Spinal cord (tissue), 10 donors: ENCODE measurements around the gene VWA2. TPM values are rescaled to one million over a fixed set of nuclear protein-coding genes. Genes with fewer than 3 reads are reported as not detected.

Experiments
- DNase-seq, 6 donors: peaks; one replicate each; pipeline versions ENCODE4 v3.0.0 to v3.0.0-alpha.2; 2013 to 2015; ENCODE audit warnings: low spot score in 6 of 6, low read depth in 4 of 6
- H3K27ac ChIP-seq: one replicate; pipeline ENCODE4 v1.5.1; 2013; ENCODE audit warnings: low read depth, low read length, control low read depth
- H3K27me3 ChIP-seq: one replicate; pipeline ENCODE4 v1.6.1; 2013; ENCODE audit warnings: low read length; ENCODE audit not compliant: control insufficient read depth, insufficient read depth
- H3K36me3 ChIP-seq: one replicate; pipeline ENCODE4 v1.6.1; 2013; ENCODE audit warnings: low read length; ENCODE audit not compliant: control insufficient read depth, insufficient read depth
- H3K4me1 ChIP-seq: one replicate; pipeline ENCODE4 v1.6.1; 2013; ENCODE audit warnings: low read length; ENCODE audit not compliant: control insufficient read depth, insufficient read depth
- H3K4me3 ChIP-seq: one replicate; pipeline ENCODE4 v1.5.1; 2013; ENCODE audit warnings: low read depth, low read length, control low read depth
- H3K9me3 ChIP-seq: one replicate; pipeline ENCODE4 v1.6.1; 2013; ENCODE audit warnings: low read length; ENCODE audit not compliant: control insufficient read depth, insufficient read depth
- WGBS: methylation state at CpG from one replicate; pipeline ENCODE4 v1.1.5; 2013; ENCODE audit warnings: missing lambda C conversion rate; ENCODE audit not compliant: insufficient coverage; 5-methylcytosine and 5-hydroxymethylcytosine counted together
- polyA plus RNA-seq, 2 donors: library from polyadenylated mRNA; unstranded; fragments of 120-200 nt; gene quantifications; one replicate each; pipeline ENCODE4 v1.2.1, GENCODE V29; 2013; ENCODE audit not compliant: insufficient read length in 2 of 2
- total RNA-seq, 2 donors: library from RNA; depleted of rRNA in 1 of 2; stranded (reverse); fragments of 120-200 nt in 1 of 2; fragments of >200 nt in 1 of 2; gene quantifications; one replicate each; pipeline versions ENCODE4 v1.2.3 to v1.2.4, GENCODE V29; 2013 to 2014
- donor health status: healthy.

Gene VWA2
- total and polyA plus RNA-seq, 4 donors, result 2.0 to 4.7 (median 3.7) TPM

DNA sequence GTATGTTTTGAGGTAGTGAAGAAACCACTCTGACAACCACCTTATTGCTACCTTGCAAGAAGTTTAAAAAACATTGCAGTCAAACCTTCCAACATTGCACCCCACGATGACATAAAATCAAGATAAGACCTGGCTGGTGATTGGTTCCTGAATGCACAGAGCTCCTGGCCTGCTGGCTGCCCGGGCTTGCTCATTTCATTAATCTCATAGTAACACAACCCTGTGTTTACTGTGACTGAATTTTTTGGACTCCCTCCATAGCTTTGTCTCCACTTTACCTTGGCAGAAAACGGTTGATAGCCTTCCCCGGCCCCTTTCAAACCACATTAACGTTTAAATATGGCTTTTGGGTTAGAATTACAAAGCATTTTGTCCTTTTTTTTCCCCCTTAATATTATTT is 27.5 kb downstream of the VWA2 start:
- H3K9me3 ChIP-seq, result no peaks in the 10 kb centered on the region

DNA sequence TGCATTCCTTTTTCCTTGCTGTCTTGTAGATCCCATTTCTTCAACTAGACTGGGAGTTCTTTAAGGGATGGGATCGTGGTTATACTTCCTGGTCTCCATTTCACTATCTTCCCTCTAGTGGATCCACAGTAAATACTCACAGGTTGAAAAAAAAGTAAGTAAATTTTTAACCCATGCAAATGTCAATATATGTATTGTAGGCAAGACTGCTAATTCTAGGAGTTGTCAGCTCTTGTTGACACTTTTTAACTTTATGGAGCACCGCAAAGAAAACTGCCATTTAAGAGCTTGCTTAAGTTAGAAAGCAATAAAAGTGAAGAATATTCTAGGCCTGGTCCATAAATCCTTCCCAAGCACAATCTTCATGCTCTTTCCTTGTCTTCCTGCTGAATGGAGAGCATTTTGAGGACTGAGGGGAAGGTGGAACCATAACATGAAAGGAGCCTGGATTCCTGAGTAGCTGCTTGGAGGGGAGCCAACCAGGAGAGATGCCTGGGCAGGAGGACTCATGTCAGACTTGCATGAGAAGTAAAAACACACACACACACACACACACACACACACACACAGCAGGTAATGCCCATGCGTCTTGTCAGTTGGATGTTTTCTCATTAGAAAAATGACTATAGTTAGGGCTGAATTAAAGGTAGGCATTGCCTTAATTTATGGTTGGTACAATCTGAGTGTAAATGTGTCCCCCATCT is 32.2 kb downstream of the VWA2 start:
- Histone ChIP-seq H3K9me3 (no peaks in the 10 kb centered on the region), H3K27ac (no peak overlapping the region), H3K27me3 (no peaks in the 10 kb centered on the region), H3K4me1 (no peaks in the 10 kb centered on the region), H3K36me3 (no peaks in the 10 kb centered on the region), H3K4me3 (no peak overlapping the region)
- peak in 1 of 6 donors; percentile 24 for DNase-seq
- WGBS, result no CpG with 5 or more reads among the region's 3 CpGs

More for the DNA sequence above, 27.5 kb downstream of the VWA2 start:
- no peak for DNase-seq
- 77% methylated on average over 2 of the region's 5 CpGs for WGBS
- H3K4me1 ChIP-seq, result no peaks in the 10 kb centered on the region
- no peak overlapping the region for H3K27ac ChIP-seq
- no peaks in the 10 kb centered on the region for H3K36me3 ChIP-seq
- H3K4me3 ChIP-seq, result no peak overlapping the region
- H3K27me3 ChIP-seq, result no peaks in the 10 kb centered on the region

DNA sequence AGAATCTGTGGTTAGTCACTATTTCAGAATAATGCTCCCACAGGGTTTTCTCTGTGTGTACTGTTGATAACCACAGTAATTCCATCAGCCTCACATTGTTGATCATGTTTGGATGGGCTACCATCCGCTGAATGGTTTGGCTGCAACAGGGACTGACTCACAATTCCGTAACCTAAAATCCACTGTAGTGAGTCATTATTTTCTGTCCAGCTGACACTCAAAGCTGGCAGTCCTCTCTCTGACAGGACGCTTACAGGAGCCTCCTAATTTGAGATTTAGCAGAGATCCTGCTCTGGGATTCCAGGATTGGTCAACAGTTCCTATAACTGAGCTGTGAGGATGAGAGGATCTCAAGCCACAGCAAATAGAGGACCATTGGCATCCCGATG is 32.7 kb downstream of the VWA2 start:
- Histone ChIP-seq H3K27ac (no peak overlapping the region), H3K4me1 (no peaks in the 10 kb centered on the region), H3K4me3 (no peak overlapping the region), H3K36me3 (no peaks in the 10 kb centered on the region), H3K9me3 (no peaks in the 10 kb centered on the region), H3K27me3 (no peaks in the 10 kb centered on the region)
- WGBS, result 82% methylated on average over 4 of the region's 4 CpGs
- DNase-seq, result no peak

DNA sequence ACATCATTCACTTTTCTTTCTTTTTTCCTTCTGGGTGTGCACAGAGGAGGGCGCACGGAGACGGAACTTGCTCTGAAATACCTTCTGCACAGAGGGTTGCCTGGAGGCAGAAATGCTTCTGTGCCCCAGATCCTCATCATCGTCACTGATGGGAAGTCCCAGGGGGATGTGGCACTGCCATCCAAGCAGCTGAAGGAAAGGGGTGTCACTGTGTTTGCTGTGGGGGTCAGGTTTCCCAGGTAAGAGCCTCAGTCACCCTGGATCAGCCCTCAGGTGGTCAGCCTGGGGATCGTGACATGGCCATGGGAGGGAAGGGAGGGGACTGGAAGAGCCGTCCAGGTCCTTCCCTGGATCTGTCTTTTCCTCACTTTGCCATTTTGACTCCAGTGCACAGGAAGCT is 33.6 kb downstream of the VWA2 start:
- DNase-seq, result no peak
- Histone ChIP-seq H3K9me3 (no peaks in the 10 kb centered on the region), H3K4me3 (no peak overlapping the region), H3K27ac (no peak overlapping the region), H3K27me3 (no peaks in the 10 kb centered on the region), H3K36me3 (no peaks in the 10 kb centered on the region), H3K4me1 (no peaks in the 10 kb centered on the region)
- 95% methylated on average over 4 of the region's 6 CpGs for WGBS

DNA sequence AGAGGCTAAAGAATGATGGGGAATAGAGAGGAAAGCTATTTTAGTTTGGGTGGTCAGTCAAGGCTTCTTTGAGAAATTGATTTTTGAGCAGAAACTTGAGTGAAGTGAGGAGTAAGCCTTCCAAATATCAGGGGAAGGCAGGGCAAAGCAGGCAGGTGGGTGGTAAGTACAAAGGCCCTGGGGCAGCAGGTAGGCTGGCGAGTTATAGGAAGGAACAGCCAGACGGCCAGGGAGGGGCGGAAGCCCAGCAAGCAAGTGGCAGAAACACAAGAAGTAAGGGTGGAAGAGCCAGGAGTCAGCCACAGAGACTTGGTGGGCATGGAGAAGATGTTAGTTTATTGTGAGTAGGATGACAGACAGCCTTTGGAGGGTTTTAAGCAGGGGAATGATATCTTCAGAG is 34.9 kb downstream of the VWA2 start:
- no peak overlapping the region for H3K27ac ChIP-seq
- no peaks in the 10 kb centered on the region for H3K36me3 ChIP-seq
- no peaks in the 10 kb centered on the region for H3K27me3 ChIP-seq
- no peaks in the 10 kb centered on the region for H3K4me1 ChIP-seq
- no peaks in the 10 kb centered on the region for H3K9me3 ChIP-seq
- WGBS, result 96% methylated on average over 3 of the region's 3 CpGs
- H3K4me3 ChIP-seq, result no peak overlapping the region
- DNase-seq, result no peak

DNA sequence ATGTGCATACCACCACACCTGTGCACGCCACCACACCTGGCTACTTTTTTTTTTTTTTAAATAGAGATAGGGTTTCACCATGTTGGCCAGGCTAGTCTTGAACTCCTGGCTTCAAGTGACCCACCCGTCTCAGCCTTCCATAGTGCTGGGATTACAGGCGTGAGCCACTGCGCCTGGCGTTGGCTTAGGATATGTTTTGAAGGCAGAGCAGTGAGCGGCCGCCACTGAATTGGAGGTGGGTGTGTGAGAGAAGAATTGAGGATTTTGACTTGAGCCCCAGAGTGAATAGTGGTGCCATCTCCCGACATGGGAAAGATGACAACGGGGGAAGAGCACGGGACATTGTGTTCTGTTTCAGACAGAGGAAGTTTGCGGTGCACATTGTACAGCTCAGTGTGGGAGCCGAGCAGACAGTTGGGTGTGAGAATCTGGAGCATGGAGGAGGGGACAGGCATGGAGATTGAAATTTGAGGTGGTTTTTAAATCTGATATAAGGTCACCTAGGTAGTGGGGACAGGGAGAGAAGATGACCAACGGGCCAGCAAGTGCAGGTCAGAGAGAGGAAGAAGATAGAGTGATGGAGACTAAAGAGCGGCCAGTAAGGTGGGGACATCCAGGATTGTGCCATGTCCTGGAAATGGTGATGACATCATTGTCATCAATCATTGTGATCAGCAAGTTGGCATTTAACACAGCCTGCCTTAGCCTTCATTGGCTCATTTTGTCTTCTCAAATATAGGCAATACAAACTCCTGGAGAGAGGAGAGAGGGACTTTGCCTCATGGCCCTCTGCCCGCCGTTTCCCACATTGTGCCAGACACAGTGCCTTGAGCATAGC is 35.8 kb downstream of the VWA2 start:
- no peak for DNase-seq
- H3K9me3 ChIP-seq, result no peaks in the 10 kb centered on the region
- H3K4me3 ChIP-seq, result no peak overlapping the region
- WGBS, result 93% methylated on average over 15 of the region's 16 CpGs
- H3K27me3 ChIP-seq, result no peaks in the 10 kb centered on the region
- H3K4me1 ChIP-seq, result no peaks in the 10 kb centered on the region
- no peak overlapping the region for H3K27ac ChIP-seq
- H3K36me3 ChIP-seq, result no peaks in the 10 kb centered on the region

DNA sequence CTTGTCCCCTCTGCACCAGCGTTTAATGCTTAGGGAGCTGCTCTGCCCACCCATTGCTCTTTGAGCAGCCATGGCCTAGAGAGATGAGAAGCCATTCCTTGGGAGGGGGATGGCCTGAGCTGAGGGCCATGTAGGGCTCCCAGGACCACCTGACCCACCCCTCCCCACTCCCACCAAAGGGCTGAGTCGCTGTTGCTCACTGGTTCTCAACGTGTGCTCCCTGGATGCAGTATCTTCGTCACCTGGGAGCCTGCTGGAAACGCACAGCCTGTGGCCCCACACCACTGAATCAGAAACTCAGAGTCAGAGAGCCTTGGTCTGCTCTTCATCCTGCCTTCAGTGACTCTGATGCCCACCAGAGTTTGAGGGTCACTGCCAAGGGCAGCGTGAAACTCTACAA is 37.0 kb downstream of the VWA2 start:
- WGBS, result 78% methylated on average over 6 of the region's 6 CpGs
- no peaks in the 10 kb centered on the region for H3K27me3 ChIP-seq

DNA sequence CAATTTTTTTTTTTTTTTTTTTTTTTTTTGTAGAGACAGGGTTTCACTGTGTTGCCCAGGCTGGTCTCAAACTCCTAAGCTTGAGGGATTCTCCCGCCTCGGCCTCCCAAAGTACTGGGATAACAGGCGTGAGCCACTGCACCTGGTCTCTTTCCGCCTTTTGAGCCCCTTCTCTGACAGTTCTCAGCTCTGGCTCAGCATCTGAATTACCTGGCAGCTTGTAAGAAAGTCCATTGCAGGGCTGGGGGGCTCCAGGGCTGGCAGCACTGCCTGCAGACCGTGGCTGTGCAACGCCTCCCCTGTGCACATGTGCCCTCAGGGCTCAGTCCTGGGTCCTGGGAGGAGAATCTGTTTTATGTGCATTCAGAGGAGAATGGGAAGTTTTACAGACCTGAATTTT is 37.6 kb downstream of the VWA2 start:
- no peaks in the 10 kb centered on the region for H3K27me3 ChIP-seq
- peaks cover 6% of the 10 kb centered on the region for H3K4me1 ChIP-seq
- no peak overlapping the region for H3K4me3 ChIP-seq
- H3K9me3 ChIP-seq, result no peaks in the 10 kb centered on the region
- no peak for DNase-seq
- H3K36me3 ChIP-seq, result no peaks in the 10 kb centered on the region
- H3K27ac ChIP-seq, result no peak overlapping the region
- WGBS, result 88% methylated on average over 6 of the region's 6 CpGs

More for the DNA sequence above, 37.0 kb downstream of the VWA2 start:
- DNase-seq, result no peak
- H3K4me1 ChIP-seq, result peaks cover 6% of the 10 kb centered on the region
- no peak overlapping the region for H3K27ac ChIP-seq
- H3K4me3 ChIP-seq, result no peak overlapping the region
- no peaks in the 10 kb centered on the region for H3K9me3 ChIP-seq
- H3K36me3 ChIP-seq, result no peaks in the 10 kb centered on the region

DNA sequence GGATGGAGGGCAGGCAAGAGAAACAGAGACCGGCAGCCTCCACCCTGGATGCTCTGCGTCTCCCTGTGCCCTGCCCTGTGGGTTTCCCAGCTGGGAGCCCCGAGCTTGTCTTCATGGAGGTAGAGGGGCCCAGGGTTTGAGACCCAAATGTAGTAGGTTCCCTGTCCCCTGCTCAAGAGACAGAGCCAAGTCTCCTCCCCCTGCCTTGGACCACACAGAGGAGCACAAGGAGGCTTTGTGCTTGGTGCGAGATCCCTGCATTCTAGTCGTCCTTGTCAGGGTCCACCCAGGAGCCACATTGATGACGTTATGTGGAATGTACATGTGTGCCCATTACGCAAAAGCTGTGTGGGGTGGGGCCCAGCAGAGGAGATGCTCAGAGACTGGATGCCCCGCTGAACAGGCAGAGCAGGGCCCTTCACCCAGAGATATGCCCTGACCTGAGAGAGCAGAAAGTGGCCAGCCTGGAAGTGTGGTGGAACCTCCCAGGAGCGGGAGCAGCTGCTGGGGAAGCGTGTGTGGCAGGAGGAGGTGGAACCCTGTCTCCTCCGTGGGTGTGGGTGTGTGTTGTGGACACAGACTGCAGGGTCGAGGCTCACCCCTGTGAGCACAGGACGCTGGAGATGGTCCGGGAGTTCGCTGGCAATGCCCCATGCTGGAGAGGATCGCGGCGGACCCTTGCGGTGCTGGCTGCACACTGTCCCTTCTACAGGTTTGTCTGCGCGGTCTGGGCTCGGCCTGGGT is 39.3 kb downstream of the VWA2 start:
- no peaks in the 10 kb centered on the region for H3K9me3 ChIP-seq

More for the DNA sequence above, 39.3 kb downstream of the VWA2 start:
- Histone ChIP-seq H3K27me3 (no peaks in the 10 kb centered on the region), H3K4me1 (peaks cover 6% of the 10 kb centered on the region), H3K36me3 (no peaks in the 10 kb centered on the region), H3K27ac (no peak overlapping the region), H3K4me3 (no peak overlapping the region)
- 84% methylated on average over 21 of the region's 22 CpGs for WGBS
- DNase-seq, result no peak
